Measurements from ENCODE around the gene NKPD1. TPM values are rescaled to one million over a fixed set of nuclear protein-coding genes. Genes with fewer than 3 reads are reported as not detected.

Gene NKPD1
- total RNA-seq, 1 donor = under 0.01 TPM

- no peak overlapping the region for H3K4me3 ChIP-seq (ENCODE audit: low read depth, low read length)
- DNase-seq (ENCODE audit: low read depth) = no peak
- TF ChIP-seq CTCF (IDR thresholded peaks at IDR 0.05; ENCODE audit: insufficient read depth, low read depth, low read length) = no peak
Observed at GRCh38 chr19:45139286-45140143, 21.3 kb downstream of the NKPD1 start.

- no peak overlapping the region for H3K4me3 ChIP-seq (ENCODE audit: low read depth, low read length)
- no peak for TF ChIP-seq CTCF (IDR thresholded peaks at IDR 0.05; ENCODE audit: insufficient read depth, low read depth, low read length)
- no peak for DNase-seq (ENCODE audit: low read depth)
Observed at GRCh38 chr19:45138303-45138751, 22.5 kb downstream of the NKPD1 start.

- DNase-seq (ENCODE audit: low read depth) = no peak
- no peak for TF ChIP-seq CTCF (IDR thresholded peaks at IDR 0.05; ENCODE audit: insufficient read depth, low read depth, low read length)
- H3K4me3 ChIP-seq (ENCODE audit: low read depth, low read length) = no peak overlapping the region
Observed at GRCh38 chr19:45137179-45137761, 23.5 kb downstream of the NKPD1 start.

- no peak overlapping the region for H3K4me3 ChIP-seq (ENCODE audit: low read depth, low read length)
- DNase-seq (ENCODE audit: low read depth) = no peak
- TF ChIP-seq CTCF (IDR thresholded peaks at IDR 0.05; ENCODE audit: insufficient read depth, low read depth, low read length) = no peak
Observed at GRCh38 chr19:45136507-45137178, 24.1 kb downstream of the NKPD1 start.

- no peak overlapping the region for H3K4me3 ChIP-seq (ENCODE audit: low read depth, low read length)
- no peak for TF ChIP-seq CTCF (IDR thresholded peaks at IDR 0.05; ENCODE audit: insufficient read depth, low read depth, low read length)
- DNase-seq (ENCODE audit: low read depth) = no peak
Observed at GRCh38 chr19:45135176-45135885, 25.5 kb downstream of the NKPD1 start.

GRCh38 chr19:45133661-45134060 lies 27.1 kb downstream of the NKPD1 start:
- no peak for DNase-seq (ENCODE audit: low read depth)
- no peak overlapping the region for H3K4me3 ChIP-seq (ENCODE audit: low read depth, low read length)
- no peak for TF ChIP-seq CTCF (IDR thresholded peaks at IDR 0.05; ENCODE audit: insufficient read depth, low read depth, low read length)

Measured in fibroblast of villous mesenchyme (primary cell).